GM12878 (cell line): ENCODE data around the gene ANKRD34A.

ENCODE experiments used
- ATF3 ChIP-seq: IDR thresholded peaks from 2 replicates; pipeline ENCODE4 v1.6.1; 2011; ENCODE audit warnings: low read depth, mild to moderate bottlenecking, low read length, moderate library complexity, borderline replicate concordance; ENCODE audit errors: extremely low read depth
- CREB1 ChIP-seq: IDR thresholded peaks from 2 replicates; pipeline ENCODE4 v1.6.1; 2012; ENCODE audit warnings: low read depth, mild to moderate bottlenecking, inconsistent platforms
- PKNOX1 ChIP-seq: fragments of 450-650 bp; IDR thresholded peaks from 2 replicates; pipeline ENCODE4 v1.6.1; 2016; ENCODE audit warnings: mild to moderate bottlenecking
- POLR2A ChIP-seq: IDR thresholded peaks from 2 replicates; pipeline ENCODE4 v1.6.1; 2011; ENCODE audit warnings: low read depth, mild to moderate bottlenecking, low read length
- SIN3A ChIP-seq: IDR thresholded peaks from 2 replicates; pipeline ENCODE4 v1.6.1; 2012; ENCODE audit warnings: low read depth, low read length, improper control_type of control experiment
- SRF ChIP-seq, 2 experiments: IDR thresholded peaks; 2 replicates each; pipeline ENCODE4 v1.6.1; 2011; ENCODE audit warnings: low read depth in 2 of 2, low read length in 2 of 2, mild to moderate bottlenecking in 1 of 2, moderate library complexity in 1 of 2
- USF1 ChIP-seq: IDR thresholded peaks from 2 replicates; pipeline ENCODE4 v1.6.1; 2011; ENCODE audit warnings: borderline replicate concordance, low read depth, mild to moderate bottlenecking, moderate library complexity, mixed read lengths, low read length; ENCODE audit not compliant: insufficient read depth; ENCODE audit errors: extremely low read length
- USF2 ChIP-seq: IDR thresholded peaks from 2 replicates; pipeline ENCODE4 v1.6.1; 2011; ENCODE audit warnings: low read depth, low read length, improper control_type of control experiment, borderline replicate concordance
- TF ChIP-seq, protein P1 (sequence below), 3 experiments: IDR thresholded peaks in 2 of 3; conservative IDR thresholded peaks in 1 of 3; 2 replicates each; pipeline ENCODE4 v1.5.1; 2011; ENCODE audit warnings: low read depth in 3 of 3, low read length in 3 of 3, mild to moderate bottlenecking in 3 of 3, control low read depth in 2 of 3, moderate library complexity in 2 of 3, inconsistent platforms in 1 of 3, mixed read lengths in 1 of 3; ENCODE audit not compliant: control insufficient read depth in 2 of 3, insufficient read depth in 1 of 3; ENCODE audit errors: extremely low read depth in 1 of 3

DNA sequence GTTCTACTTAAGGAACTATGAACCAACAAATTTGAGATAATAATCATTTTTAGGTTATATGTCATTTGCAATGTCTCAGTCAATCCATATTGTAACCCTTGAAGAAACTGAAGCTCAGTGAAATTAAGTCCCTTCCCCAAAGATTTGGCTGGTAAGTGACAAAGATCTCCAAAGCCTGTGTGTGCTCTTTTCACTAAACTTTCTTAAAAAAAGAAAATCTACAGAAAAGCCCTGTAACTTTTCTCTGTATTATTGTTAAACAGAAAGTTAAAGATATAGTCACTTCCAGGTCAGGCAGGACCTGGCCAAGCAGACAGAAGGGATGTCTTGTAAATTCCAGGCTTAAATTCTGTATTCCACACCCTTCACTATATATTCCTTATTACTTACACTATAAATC, 8.0 kb downstream of the ANKRD34A start:
- TF ChIP-seq CREB1: no peak
- TF ChIP-seq USF1: no peak
- TF ChIP-seq PKNOX1: no peak
- no peak for TF ChIP-seq ATF3
- TF ChIP-seq, protein P1, sequence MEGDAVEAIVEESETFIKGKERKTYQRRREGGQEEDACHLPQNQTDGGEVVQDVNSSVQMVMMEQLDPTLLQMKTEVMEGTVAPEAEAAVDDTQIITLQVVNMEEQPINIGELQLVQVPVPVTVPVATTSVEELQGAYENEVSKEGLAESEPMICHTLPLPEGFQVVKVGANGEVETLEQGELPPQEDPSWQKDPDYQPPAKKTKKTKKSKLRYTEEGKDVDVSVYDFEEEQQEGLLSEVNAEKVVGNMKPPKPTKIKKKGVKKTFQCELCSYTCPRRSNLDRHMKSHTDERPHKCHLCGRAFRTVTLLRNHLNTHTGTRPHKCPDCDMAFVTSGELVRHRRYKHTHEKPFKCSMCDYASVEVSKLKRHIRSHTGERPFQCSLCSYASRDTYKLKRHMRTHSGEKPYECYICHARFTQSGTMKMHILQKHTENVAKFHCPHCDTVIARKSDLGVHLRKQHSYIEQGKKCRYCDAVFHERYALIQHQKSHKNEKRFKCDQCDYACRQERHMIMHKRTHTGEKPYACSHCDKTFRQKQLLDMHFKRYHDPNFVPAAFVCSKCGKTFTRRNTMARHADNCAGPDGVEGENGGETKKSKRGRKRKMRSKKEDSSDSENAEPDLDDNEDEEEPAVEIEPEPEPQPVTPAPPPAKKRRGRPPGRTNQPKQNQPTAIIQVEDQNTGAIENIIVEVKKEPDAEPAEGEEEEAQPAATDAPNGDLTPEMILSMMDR (IDR thresholded peaks at IDR 0.05 in 2 of 3, conservative IDR thresholded peaks at IDR 0.05 in 1 of 3; ENCODE audit: control insufficient read depth in 2 of 3, extremely low read depth in 1 of 3, insufficient read depth in 1 of 3, low read depth in 3 of 3, low read length in 3 of 3): no peak
- TF ChIP-seq POLR2A: no peak
- TF ChIP-seq SRF (IDR thresholded peaks at IDR 0.05; ENCODE audit: low read depth in 2 of 2, low read length in 2 of 2): no peak
- no peak for TF ChIP-seq USF2
- no peak for TF ChIP-seq SIN3A
